Parathyroid adenoma (tissue), 2 donors: ENCODE measurements around the gene WFS1.

Experiments
- H2AFZ ChIP-seq: fragments of 300-600 bp; sonication (generic); one replicate; pipeline ENCODE4 v1.7.0; 2017; ENCODE audit warnings: antibody characterized with exemption, mild to moderate bottlenecking
- H3K27ac ChIP-seq: fragments of 300-600 bp; sonication (generic); one replicate; pipeline ENCODE4 v1.7.0; 2017
- H3K27me3 ChIP-seq: fragments of 300-600 bp; sonication (generic); one replicate; pipeline ENCODE4 v1.7.0; 2017; ENCODE audit warnings: low read length; ENCODE audit not compliant: control insufficient read depth, insufficient read depth
- H3K36me3 ChIP-seq: fragments of 300-600 bp; sonication (generic); one replicate; pipeline ENCODE4 v1.7.0; 2017; ENCODE audit warnings: low read length; ENCODE audit not compliant: control insufficient read depth, insufficient read depth
- H3K4me1 ChIP-seq: fragments of 300-600 bp; sonication (generic); one replicate; pipeline ENCODE4 v1.7.0; 2017; ENCODE audit warnings: control low read depth
- H3K4me2 ChIP-seq: fragments of 300-600 bp; sonication (generic); one replicate; pipeline ENCODE4 v1.7.0; 2017; ENCODE audit warnings: low read length
- H3K4me3 ChIP-seq: fragments of 300-600 bp; sonication (generic); one replicate; pipeline ENCODE4 v1.7.0; 2017; ENCODE audit warnings: low read depth, low read length
- H3K79me2 ChIP-seq: fragments of 300-600 bp; sonication (generic); one replicate; pipeline ENCODE4 v1.7.0; 2017; ENCODE audit warnings: control low read depth
- H3K9ac ChIP-seq: fragments of 300-600 bp; sonication (generic); one replicate; pipeline ENCODE4 v1.7.0; 2017; ENCODE audit warnings: mild to moderate bottlenecking
- H3K9me3 ChIP-seq: fragments of 300-600 bp; sonication (generic); one replicate; pipeline ENCODE4 v1.7.0; 2017; ENCODE audit warnings: low read length; ENCODE audit not compliant: control insufficient read depth
- TF ChIP-seq, protein P1 (sequence below): fragments of 300-600 bp; sonication (generic); IDR thresholded peaks from one replicate; pipeline ENCODE4 v1.7.0; 2017; ENCODE audit warnings: antibody characterized with exemption, mild to moderate bottlenecking
- donor health status: primary hyperparathyroidism.

WFS1 gene

GRCh38 chr4:6230827-6231662 is 38.6 kb upstream of the WFS1 start:
- Histone ChIP-seq H3K9me3 (no peaks in the 10 kb centered on the region), H3K36me3 (no peaks in the 10 kb centered on the region), H3K27me3 (no peaks in the 10 kb centered on the region), H3K4me2 (no peak overlapping the region), H3K4me1 (no peaks in the 10 kb centered on the region), H3K79me2 (no peaks in the 10 kb centered on the region), H3K27ac (no peak overlapping the region), H3K9ac (no peak overlapping the region), H3K4me3 (no peak overlapping the region), H2AFZ (no peak overlapping the region)
- TF ChIP-seq, protein P1, sequence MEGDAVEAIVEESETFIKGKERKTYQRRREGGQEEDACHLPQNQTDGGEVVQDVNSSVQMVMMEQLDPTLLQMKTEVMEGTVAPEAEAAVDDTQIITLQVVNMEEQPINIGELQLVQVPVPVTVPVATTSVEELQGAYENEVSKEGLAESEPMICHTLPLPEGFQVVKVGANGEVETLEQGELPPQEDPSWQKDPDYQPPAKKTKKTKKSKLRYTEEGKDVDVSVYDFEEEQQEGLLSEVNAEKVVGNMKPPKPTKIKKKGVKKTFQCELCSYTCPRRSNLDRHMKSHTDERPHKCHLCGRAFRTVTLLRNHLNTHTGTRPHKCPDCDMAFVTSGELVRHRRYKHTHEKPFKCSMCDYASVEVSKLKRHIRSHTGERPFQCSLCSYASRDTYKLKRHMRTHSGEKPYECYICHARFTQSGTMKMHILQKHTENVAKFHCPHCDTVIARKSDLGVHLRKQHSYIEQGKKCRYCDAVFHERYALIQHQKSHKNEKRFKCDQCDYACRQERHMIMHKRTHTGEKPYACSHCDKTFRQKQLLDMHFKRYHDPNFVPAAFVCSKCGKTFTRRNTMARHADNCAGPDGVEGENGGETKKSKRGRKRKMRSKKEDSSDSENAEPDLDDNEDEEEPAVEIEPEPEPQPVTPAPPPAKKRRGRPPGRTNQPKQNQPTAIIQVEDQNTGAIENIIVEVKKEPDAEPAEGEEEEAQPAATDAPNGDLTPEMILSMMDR = no peak

DNA sequence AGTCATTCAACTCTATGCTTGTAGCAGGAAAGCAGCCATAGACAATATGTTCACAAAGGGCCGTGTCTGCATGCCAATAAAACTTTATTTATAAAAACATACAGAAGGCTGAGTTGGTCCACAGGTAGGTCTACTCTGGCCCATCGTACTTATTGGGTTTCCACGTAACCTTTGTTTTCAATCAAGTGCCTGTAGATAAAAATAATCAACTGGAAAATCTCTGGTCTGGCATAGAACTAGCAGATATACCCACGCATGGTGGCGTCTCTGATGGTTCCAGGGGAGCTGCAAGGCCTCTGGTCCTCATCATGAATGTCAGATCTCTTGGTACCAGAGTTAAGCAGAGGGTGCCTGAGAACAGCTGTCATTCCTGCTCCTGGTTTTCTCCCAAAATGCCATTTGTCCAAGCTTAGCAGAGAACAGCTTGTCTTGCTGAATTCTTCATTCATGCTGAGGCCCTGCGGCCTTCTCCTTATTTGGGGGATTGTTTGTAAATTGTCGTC is 37.9 kb upstream of the WFS1 start:
- Histone ChIP-seq H3K79me2 (no peaks in the 10 kb centered on the region), H3K4me3 (no peak overlapping the region), H3K4me2 (no peak overlapping the region), H3K9ac (no peak overlapping the region), H3K27me3 (no peaks in the 10 kb centered on the region), H3K36me3 (no peaks in the 10 kb centered on the region), H2AFZ (no peak overlapping the region), H3K27ac (no peak overlapping the region), H3K4me1 (no peaks in the 10 kb centered on the region), H3K9me3 (no peaks in the 10 kb centered on the region)
- TF ChIP-seq, protein P1 = no peak

DNA sequence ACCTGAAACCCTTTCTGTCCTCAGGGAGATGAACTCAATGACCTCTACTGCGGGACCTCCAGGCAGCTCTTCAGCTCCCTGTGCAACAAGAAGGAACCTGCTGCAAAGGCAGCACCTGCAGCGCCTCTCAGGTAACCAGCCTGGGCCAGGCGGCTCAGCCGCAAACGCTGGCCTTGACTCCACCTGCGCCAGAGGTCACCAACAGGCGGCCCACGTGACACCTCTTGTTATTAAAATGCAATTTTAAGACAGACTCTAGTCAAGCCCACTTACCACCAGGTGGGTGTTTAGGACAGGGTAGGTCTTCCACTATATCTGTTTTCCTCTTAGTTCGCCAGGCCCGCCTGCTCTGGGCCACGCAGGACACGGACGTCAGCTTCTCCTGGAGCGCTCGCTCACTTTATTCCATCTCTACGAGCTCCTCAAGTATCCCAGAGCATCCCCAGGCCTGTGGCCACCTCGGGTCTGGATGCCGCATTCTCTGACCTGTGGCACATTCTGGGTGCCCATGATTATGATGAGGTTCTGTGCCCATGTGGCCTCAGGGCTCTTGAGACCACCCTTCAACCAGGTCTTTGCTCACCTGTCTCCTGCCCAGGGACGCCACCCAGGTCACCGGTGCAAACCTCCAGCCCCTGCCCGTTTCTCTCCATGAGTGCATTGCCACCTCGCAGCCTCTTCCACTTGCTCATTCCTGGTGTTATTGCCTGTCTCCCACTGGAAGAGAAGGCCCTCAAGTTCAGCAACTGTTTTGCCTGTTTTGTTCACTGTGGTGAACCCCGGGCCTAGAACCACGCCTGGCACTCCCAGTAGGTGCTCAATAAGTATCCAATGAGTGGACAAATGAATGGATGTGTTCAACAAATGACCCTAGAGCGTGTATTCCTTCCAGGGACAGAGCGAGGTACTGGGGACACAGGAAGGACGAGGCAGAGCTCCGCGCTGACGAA is 36.5 kb upstream of the WFS1 start:
- H3K4me3 ChIP-seq = no peak overlapping the region
- no peak overlapping the region for H3K9ac ChIP-seq
- no peaks in the 10 kb centered on the region for H3K4me1 ChIP-seq
- no peak overlapping the region for H3K4me2 ChIP-seq
- TF ChIP-seq, protein P1 = no peak
- no peak overlapping the region for H2AFZ ChIP-seq
- H3K79me2 ChIP-seq = no peaks in the 10 kb centered on the region
- H3K36me3 ChIP-seq = no peaks in the 10 kb centered on the region
- no peaks in the 10 kb centered on the region for H3K9me3 ChIP-seq
- H3K27me3 ChIP-seq = no peaks in the 10 kb centered on the region
- H3K27ac ChIP-seq = no peak overlapping the region

DNA sequence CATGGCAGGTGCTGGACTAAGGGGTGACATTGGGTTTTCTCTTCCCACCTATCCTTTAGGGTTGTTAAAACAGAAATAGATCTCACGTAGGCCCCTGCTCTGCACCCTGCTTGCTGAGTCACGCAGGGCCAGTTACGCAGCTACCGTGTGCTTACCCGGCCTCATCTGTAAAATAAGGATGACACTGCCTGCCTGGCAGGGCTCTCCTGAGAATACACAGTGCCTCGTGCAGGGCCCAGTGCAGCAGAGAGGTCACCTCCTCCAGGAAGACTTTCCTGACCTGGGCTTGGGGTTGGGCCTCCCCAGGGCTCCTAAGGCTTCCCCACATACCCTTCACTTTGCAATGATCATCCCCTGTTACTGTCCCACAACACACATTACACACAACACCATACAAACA is 35.7 kb upstream of the WFS1 start:
- TF ChIP-seq, protein P1 = no peak
- Histone ChIP-seq H3K27ac (no peak overlapping the region), H2AFZ (no peak overlapping the region), H3K9me3 (no peaks in the 10 kb centered on the region), H3K9ac (no peak overlapping the region), H3K79me2 (no peaks in the 10 kb centered on the region), H3K4me1 (no peaks in the 10 kb centered on the region), H3K27me3 (no peaks in the 10 kb centered on the region), H3K4me3 (no peak overlapping the region), H3K36me3 (no peaks in the 10 kb centered on the region), H3K4me2 (no peak overlapping the region)
